NCI-H82 (cell line): ENCODE measurements around the gene CLK1.
"Not testable (repeated sequence)": the region's sequence is repeated elsewhere in the genome, so short reads cannot be mapped to it uniquely, and the experiment has no call there.

Source experiments
- DNase-seq: peaks from one replicate; lab custom pipeline; 2025; lab: John Stamatoyannopoulos, UW

Gene CLK1

DNA sequence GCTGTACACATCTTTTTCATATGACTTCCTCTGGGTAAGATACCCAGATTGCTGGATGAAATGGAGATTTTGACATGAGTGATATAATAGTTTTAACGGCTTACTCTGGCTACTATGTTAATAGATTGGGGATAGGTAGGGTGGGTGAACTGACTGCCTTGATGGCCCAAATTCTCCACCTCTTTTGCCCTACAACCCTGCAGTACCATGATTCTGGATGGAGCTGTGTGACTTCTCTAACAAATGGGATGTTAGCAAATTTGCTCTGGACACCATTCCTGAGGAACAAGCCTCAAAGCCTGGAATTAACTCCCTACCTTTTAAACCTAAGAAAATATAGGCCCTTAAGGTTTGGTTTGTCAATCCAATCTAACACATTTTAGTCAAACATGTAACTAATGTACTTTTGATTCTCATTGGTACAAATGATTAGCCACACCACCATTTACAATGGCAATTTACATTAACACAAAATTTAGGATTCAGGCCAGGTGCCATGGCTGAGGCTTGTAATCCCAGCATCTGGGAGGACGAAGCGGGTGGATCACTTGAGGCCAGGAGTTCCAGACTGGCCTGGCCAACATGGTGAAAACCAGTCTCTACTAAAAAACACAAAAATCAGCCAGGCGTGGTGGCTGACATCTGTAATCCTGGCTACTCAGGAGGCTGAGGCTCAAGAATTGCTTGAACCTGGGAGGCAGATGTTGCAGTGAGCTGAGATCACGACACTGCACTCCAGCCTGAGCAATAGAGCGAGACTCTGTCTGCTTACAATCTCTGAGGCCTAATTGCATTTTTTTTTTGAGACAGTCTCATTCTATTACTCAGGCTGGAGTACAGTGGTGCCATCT lies 12.8 kb downstream of the CLK1 start:
- DNase-seq = peak; percentile 33

DNA sequence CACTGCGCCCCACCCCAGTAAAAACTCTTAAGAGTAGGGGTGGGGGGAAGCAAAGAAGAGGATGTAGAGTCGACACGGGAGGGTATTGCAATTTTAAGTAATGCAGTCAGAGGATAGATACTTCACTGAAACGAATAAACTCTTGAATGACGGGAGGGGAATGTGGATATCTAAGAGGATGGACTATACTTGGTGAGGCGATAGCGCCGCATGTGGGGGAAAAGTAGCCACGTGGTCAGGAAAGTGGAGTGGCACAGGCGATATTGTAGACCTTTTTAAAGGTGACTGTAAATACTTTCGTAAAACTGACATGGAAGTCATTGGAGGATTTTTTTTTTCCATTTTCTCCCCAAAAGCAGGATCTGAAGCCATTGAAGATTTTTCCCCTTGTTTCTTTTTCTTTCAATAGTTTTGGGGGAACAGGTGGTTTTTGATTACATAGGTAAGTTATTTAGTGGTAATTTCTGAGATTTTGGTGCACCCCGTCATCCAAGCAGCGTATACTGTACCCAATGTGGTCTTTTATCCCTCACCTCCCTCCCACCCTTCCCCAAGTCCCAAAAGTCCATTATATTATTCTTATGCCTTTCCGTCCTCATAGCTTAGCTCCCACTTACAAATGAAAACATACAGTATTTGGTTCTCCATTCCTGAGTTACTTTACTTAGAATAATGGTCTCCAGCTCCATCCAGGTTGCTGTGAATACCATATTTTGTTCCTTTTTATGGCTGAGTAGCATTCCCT lies 13.8 kb downstream of the CLK1 start:
- DNase-seq = peak; percentile 47

DNA sequence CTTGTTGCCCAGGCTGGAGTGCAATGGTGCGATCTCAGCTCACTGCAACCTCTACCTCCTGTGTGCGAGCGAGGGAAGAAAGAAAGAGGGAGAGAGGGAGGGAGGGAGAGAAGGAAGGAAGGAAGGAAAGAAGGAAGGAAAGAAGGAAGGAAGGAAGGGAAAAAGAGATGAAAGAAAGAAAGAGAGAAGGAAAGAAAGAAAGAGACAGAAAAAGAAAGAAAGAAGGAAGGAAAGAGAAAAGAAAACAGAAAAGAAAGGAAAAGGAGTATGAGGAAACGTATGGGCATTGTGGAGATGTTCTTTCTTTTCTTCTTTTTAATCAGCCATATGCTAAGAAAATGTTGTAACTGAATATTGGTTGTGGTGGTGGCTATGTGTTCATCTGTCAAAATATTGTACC lies 16.5 kb downstream of the CLK1 start:
- no peak for DNase-seq

DNA sequence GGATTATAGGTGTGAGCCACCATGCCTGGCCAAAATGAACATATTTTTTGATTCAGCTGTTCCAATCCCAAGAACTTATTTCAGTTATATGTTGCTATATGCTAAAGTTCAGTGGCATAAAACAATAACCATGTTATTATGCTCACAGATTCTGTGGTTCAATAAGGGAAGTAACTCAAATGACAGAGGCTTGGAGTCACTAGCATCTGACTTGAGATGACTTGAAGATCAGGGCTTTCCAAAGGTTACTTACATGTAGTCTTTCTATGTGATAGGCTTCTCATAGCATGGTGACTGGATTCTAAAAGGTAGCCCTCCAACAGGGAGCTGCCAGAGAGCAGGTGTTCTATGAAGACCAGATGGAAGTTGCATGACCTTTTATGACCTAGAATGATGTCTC lies 17.2 kb downstream of the CLK1 start:
- no peak for DNase-seq

DNA sequence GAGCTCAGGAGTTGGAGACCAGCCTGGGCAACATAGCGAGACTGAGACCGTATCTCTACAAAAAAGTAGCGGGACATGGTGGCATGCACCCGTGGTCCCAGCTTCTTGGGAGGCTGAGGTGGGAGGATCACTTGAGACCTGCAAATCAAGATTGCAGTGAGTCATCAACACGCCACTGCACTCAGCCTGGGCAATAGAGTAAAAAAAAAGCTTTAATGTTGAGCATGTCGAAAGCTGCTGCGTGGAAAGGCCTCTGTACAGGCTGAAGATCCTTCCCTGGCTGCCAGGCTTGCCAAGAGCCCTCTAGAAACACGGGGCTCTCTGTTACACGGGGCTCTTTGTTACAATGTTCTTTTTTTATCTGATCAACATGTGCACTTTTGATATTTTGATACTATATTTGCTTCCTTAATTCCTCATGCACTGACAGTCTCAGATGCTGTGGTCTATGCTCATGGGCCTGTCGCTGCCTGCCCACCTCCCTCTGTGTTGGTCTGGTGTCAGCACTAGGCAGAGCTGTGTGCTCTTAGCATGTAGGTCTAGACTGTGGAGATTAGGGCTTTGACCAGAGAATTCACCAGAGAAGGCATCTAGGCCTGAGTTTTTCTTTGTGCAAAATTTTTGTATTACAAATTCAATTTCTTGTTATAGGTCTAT lies 18.7 kb downstream of the CLK1 start:
- DNase-seq = no peak

DNA sequence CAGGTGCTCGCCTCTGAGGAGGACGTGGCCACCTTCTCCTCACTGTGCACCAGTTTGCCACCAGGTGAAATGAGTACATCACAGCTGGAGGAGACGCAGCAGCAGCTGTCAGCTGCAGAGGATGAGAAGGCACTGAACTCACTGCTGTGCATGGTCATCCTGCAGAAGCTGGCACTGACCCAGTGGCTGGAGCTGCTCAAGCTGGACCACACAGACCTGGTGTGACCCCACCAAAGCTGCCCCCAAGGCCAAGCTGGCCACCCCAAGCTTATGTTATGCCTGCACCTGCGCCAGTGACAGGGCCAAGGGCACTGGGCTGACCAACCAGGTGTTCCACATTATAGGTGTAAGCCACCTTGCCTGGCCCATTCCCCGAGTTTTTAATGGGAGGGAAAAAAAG lies 19.3 kb downstream of the CLK1 start:
- no peak for DNase-seq

DNA sequence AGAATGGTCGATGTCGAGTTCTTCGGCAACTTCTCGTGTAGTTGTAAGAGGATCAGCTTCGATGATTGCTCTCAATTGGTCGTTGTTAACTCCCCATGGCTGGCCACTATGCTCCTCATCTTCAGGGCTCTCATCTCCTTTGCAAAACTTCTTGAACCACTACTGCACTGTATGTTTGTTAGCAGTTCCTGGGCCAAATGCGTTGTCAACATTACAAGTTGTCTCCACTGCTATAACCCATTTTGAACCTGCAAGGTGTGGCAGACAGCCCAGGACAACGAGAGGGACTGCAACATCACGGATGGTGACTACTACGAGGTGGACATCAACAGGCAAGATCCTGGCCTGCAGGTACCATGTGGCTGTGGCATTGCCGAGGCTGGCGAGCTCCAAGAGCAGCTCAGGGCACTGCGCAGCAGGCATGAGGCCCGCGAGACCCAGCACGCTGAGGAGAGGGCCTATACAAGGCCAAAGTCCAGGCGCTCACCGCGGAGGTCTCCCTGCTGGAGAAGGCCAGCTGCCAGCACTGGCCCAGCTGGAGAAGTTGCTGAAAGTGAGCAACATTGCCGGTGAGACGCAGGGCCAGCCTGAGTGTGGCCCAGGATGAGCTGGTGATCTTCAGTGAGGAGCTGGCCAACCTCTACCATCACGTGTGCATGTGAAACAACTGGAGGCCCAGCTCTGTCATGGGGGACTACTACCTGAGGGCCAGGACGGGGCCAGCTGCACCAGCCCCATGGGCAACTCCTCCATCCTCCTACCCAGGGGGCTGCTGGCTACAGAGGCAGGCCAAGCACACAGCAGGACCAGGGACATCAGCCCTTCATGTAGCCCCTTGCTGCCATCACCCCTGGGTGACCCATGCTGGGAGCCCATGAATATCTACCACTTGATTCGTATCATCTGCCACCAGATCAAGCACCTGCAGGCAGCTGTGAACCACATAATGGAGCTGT lies 20.2 kb downstream of the CLK1 start:
- DNase-seq = no peak

DNA sequence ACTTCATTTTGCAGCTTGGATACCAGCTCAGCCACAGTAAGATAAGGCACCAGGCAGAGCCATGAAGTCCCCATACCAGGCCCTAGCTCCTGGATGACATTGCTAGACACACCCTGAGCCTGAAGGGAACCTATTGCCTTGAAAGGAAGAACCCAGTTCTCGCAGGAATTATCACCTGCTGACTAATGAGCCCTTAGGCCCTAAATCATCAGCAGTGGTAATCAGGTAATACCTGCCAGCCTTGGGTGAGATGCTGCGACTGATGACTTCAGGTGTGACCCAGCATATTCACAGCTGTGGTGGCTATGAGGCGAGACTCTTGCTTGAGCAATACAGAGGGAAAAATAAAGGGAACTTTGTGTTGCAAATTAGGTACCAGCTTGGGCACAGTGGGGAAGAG lies 24.9 kb downstream of the CLK1 start:
- no peak for DNase-seq

DNA sequence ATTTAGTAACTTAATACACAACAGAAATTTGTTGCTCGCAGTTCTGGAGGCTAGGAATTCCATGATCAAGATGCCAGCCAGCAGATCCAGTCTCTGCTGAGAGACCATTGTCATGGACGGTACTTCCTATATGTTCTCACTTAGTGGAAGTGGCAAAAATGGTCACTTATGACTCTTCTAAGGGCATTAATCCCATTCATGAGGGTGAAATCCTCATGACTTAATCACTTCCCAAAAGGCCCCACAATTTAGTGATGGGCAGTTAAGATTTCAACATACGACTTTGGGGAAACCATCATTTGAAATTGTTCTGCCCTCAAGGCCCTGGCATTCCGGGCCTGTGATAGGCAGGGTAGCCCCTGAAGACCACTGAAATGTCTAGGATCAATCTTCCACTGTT lies 29.8 kb downstream of the CLK1 start:
- no peak for DNase-seq

DNA sequence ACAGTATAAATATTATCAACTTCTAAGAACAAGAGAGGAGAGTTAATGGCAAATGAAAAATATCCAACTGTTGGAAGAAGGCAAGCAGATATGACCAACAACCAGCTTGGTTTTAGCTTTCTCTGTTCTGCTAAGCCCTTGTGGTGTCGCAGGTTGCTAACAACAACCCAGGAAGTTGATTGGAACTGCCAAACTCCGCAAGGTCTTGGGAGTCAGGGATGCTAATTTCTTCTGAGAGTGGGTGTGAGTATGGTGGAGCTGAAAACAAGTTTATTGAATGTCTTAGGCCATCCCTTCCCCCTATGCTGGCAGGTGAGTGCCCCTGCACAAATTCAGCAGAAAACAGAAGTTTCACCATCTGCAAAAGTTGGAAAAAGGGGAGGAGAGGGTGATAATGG lies 35.2 kb downstream of the CLK1 start:
- peak; percentile 17 for DNase-seq

DNA sequence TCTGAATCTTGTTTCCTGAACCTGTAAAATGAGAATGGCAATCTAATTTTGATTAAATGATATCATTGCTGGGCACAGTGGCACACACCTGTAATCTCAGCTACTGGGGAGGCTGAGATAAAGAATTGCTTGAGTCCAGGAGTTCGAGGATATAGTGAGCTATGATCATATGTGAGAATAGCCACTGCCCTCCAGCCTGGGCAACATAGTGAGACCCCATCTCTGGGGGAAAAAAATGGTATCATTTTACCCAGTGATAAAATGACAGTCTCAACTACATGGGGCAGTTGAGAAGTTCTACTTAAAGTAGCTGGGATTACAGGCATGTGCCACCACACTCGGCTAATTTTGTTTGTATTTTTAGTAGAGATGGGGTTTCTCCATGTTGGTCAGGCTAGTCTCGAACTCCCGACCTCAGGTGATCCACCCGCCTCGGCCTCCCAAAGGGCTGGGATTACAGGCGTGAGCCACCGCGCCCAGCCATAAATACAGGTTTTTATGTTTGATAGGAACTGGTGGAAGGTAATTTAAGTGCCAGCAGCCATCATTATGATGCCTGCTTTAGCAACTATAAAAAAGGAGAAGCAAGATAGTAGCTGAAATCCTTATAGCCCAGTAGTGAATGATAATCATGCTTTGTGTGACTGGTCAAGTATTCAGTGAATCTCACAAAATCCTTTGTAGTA lies 35.7 kb downstream of the CLK1 start:
- DNase-seq = no peak

DNA sequence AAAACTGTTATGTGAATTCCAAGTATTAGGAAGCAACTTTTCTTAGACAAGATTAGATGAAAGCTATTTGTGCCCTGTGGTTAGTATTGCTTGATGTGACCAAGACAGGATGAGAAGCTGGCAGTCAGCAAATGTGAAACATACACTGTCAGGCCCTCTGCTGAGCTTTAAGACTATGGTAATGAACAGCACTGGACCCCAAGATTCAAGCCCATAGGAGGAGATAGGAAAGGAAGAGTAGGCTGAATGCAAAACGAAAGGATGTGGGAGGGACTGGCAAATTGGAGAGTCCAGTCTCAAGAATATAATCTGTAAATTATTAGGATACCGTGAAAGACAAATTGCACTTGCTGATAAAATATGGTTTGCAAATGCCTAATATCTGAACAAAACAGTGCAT lies 36.4 kb downstream of the CLK1 start:
- DNase-seq = no peak

DNA sequence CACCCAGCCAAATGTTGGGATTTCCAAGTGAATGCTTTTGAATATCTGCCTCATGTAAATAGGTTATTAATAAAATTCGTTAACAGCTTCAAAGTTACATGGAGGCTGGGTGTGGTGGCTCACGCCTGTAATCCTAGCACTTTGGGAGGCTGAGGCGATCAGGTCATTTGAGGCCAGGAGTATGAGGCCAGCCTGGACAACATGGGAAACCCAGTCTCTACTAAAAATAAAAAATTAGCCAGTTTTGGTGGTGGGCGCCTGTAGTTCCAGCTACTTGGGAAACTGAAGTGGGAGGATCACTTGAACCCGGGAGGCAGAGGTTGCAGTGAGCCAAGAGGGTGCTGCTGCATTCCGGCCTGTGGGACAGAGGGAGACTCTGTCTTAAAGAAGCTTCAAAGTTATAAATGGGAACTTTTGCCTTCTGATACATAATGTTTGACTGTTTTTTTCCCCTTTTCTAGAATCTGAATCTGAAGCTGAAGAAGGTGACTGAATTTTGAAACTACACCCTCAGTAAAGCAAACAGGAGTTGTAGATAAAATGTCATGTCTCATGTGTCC lies 42.7 kb downstream of the CLK1 start:
- no peak for DNase-seq

DNA sequence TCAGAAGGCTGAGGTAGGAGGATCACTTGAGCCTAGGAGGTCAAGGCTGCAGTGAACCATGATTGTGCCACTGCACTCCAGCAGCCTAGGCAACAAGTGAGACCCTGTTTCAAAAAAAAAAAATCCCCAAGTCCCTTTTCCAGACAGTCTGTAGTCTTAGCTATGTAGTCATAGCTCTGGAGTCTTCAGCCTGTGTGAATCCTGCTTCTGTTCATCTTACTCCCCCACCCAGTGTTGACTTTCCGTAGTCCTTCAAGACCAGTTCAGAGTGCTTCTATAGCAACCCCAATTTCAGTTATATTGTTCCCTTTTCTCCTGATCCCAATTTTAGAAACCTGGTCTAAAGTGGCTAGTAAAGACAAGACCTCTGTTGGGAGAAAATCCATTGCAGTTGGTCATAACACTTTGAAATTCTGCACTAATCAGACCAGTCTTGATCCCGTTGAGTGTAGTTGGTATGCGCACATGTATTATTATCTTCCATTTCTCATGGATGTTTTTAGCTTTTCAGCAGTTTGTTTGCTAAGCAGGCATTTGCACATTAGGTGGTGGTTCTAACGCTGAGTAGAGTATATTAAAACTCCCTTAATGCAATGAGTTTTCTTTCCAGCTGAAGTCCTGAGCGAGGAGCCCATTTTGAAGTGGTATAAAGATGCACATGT lies 43.8 kb downstream of the CLK1 start:
- no peak for DNase-seq

DNA sequence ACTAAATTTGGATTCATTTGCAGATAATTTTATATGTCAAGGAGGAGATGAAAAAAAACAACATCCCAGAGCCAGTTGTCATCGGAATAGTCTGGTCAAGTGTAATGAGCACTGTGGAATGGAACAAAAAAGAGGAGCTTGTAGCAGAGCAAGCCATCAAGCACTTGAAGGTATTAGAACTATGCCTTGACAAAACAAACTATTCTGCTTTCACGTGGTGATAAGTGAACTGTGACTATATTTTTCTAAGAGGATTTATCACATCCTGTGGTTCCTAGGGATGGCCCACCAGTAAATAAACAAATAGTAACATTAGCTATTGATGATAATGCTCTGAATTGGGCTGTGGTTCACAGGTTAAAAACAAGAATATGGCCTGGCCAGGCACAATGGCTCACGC lies 45.7 kb downstream of the CLK1 start:
- DNase-seq = not testable (repeated sequence)

DNA sequence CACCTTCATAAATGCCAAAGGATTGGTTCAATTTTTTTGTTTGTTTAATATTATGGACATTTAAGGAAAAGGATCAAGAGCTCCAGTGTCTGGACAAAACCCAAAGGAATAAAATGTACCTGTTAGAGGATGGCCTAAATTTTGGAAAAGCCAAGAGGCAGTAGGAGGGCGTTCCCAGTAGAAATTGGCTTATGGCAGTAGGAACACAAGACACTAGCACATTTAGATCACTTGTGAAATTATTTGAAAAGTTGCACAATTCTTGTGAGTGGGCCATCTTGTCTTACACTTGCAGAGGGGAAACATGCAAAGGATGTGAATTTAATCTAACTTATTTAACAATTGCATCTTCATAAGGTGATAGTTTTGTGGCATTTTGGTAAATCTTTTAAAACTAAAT lies 49.5 kb downstream of the CLK1 start:
- no peak for DNase-seq

DNA sequence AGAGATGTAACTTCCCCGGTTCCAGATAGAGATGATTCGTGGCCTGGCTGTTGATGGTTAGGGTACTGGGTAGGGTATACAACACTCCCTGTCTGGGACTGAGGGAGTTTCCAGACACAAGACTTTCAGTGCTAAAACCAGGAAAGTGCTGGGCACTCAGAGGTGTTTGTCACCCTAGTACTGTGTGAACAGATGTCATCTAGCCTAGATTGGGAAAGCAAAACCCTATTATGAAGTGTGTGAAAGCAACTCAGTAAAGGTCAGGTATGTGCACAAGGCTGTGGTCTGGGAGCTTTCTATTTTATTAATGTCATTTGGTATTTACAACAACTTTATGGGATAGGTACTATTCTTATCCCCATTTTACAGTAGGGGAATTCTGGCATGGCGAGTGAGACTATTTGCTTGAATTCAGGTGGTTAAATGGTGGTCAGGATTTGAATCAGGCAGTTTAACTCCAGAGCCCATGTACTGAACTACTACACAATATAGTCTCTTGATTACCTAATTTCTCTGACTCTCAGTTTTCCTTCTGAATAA lies 50.1 kb downstream of the CLK1 start:
- no peak for DNase-seq

DNA sequence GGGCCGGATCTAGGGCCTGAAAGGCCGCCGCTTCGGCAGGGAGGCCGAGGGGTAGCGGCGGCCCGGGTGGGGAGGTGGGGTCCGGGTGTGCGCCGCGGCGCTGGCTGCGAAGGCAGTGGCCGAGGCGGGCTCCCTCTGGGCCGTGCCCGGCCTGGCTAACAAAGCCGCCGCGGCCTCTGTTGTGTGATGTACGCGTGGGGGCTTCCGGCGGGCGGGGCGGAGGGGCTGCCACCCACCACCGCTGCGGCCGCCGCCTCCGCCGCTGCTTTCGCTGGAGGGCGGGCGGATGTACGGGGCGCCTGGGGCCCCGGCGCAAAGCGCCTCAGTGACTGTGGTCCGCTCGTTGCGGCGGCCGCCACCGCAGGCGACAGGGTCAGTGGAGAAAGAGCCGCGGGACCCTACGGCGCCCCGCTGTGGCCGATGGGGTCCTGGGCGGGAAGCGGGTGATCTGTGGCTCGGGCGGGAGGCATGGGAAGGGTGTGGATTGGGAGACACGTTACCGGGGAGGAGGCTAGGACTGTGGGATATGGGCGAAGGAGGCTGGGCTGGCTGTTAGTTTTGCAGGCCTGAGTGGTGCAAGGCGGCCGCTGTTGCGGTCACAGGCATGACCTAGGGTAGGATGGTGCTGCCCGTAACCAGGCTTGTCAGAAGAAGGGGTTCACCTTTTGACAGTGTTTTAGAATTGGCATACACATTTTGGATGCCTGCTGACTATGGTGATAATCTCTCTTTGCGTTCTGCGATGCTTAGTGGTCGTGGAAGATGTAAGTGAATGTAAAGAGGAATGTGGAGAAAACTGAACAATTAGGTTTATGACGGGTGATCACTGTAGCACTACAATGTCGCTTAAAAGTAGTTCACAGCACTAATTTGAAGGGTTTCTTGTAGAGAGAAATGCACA lies 52.1 kb downstream of the CLK1 start:
- peak; percentile 82 for DNase-seq
